ENCODE data around the gene PRSS16. TPM values are rescaled to one million over a fixed set of nuclear protein-coding genes. Genes with fewer than 3 reads are reported as not detected.

PRSS16 gene
- total RNA-seq, 1 donor from 2014 or later: not detected

DNA sequence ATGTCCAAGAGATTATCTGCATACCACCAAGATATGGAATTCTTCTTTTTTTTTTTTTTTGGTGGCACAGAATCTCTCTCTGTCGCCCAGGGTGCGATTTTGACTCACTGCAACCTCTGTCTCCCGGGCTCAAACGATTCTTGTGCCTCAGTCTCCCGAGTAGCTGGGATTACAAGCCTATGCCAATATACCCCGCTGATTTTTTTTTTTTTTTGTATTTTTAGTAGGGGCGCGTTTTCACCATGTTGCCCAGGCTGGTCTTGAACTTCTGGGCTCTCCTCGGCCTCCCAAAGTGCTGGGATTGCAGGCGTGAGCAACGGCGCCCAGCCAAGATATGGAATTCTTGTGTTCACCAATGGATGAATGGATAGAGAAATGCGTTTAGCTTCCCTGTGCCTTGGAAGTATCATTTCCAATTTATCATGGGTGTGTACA is 33.6 kb downstream of the PRSS16 start:
- H3K27me3 ChIP-seq: peaks cover 3% of the 10 kb centered on the region
- no peaks in the 10 kb centered on the region for H3K4me1 ChIP-seq
- TF ChIP-seq, protein P1, sequence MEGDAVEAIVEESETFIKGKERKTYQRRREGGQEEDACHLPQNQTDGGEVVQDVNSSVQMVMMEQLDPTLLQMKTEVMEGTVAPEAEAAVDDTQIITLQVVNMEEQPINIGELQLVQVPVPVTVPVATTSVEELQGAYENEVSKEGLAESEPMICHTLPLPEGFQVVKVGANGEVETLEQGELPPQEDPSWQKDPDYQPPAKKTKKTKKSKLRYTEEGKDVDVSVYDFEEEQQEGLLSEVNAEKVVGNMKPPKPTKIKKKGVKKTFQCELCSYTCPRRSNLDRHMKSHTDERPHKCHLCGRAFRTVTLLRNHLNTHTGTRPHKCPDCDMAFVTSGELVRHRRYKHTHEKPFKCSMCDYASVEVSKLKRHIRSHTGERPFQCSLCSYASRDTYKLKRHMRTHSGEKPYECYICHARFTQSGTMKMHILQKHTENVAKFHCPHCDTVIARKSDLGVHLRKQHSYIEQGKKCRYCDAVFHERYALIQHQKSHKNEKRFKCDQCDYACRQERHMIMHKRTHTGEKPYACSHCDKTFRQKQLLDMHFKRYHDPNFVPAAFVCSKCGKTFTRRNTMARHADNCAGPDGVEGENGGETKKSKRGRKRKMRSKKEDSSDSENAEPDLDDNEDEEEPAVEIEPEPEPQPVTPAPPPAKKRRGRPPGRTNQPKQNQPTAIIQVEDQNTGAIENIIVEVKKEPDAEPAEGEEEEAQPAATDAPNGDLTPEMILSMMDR (IDR thresholded peaks at IDR 0.05): no peak
- H3K4me3 ChIP-seq: no peak overlapping the region
- intact Hi-C loops (cut with DNase I): no loop called here
- no peak for DNase-seq (ENCODE audit: low spot score in 2 of 2)
- no peak overlapping the region for H3K27ac ChIP-seq
- H3K9me3 ChIP-seq: peaks cover 0 to 10% of the 10 kb centered on the region in 2 donors
- H3K36me3 ChIP-seq: no peaks in the 10 kb centered on the region

DNA sequence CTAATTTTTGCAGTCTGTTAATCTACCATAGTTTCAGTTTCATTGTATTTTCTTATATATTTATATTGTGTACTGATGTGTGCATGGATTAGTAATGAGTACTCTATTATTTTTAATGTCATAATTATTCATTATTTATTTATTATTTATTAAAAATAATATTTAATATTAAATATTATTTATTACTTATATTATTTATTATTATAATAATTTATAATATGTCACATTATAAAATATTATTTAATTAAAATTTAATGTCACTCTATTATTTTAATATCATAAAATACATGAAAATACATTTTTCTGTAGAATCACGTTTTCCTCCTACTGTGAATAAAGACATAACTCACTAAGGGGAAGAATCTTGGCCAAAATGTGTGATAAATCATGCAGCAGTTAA is 34.1 kb downstream of the PRSS16 start:
- Histone ChIP-seq H3K4me1 (no peaks in the 10 kb centered on the region), H3K4me3 (no peak overlapping the region), H3K9me3 (peaks cover 0 to 10% of the 10 kb centered on the region in 2 donors), H3K27me3 (peaks cover 3% of the 10 kb centered on the region), H3K27ac (no peak overlapping the region), H3K36me3 (no peaks in the 10 kb centered on the region)
- intact Hi-C loops (cut with DNase I): no loop called here
- TF ChIP-seq, protein P1 (IDR thresholded peaks at IDR 0.05): no peak
- DNase-seq (ENCODE audit: low spot score in 2 of 2): no peak

DNA sequence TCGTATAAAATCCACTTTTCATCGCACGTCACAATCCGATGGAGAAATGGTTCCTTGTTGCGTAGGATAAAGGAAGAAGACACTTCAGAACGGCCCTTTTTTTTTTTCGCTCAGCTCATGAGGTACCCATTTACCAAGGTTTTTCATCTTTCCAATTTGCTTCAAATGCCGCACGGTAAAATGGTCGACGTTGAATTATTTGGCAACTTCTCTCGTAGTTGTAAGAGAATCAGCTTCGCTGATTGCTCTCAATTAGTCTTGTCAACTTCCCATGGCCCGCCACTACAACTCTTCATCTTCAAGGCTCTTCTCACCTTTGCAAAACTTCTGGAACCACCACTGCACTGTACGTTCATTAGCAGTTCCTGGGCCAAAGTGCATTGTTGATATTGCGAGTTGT is 35.8 kb downstream of the PRSS16 start:
- H3K27me3 ChIP-seq: peaks cover 7% of the 10 kb centered on the region

DNA sequence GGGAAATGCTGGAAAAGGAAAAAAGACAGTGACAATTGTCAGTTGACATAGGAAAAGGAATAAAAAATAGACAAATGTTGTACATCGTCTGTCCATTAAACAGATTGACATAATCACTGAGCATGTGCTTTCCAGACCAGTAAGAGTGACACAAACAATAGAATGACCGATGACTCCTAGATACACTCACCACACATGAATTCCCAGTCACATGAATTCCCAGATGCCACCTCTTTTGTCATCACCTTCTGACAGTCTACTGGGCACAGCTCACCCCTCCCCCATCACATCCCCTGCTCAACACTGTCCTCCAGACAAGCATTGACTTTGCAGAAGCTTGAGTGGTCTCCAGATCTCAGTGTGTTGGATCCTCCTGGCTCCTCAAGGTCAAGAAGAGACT is 38.6 kb downstream of the PRSS16 start:
- peaks cover 7% of the 10 kb centered on the region for H3K27me3 ChIP-seq

More for the DNA sequence above, 35.8 kb downstream of the PRSS16 start:
- Histone ChIP-seq H3K9me3 (peaks cover 0 to 4% of the 10 kb centered on the region in 2 donors), H3K4me1 (no peaks in the 10 kb centered on the region), H3K27ac (no peak overlapping the region), H3K36me3 (no peaks in the 10 kb centered on the region), H3K4me3 (no peak overlapping the region)
- TF ChIP-seq, protein P1 (IDR thresholded peaks at IDR 0.05): no peak
- no peak for DNase-seq (ENCODE audit: low spot score in 2 of 2)
- intact Hi-C loops (cut with DNase I): no loop called here

DNA sequence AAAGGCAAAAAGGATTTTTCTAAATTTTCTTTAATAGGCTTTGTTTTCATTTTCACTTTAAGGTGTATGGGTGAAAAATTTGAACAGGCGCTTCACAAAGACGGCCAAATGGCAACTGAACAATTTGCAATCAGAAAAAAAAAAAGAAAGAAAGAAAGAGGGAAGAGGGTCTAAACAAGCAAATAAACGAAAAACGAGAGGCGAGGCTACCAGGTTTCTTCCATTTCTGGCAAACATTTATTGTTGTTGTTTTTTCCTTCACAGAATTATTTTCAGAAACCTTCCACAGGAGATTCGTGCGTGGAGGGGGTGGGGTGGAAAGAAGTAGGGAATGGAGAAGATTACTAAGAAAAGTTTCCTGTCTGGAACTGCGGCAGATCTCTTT is 40.2 kb downstream of the PRSS16 start:
- Histone ChIP-seq H3K9me3 (peaks cover 0 to 4% of the 10 kb centered on the region in 2 donors), H3K4me1 (no peaks in the 10 kb centered on the region), H3K4me3 (no peak overlapping the region), H3K27me3 (peaks cover 4% of the 10 kb centered on the region), H3K36me3 (no peaks in the 10 kb centered on the region), H3K27ac (no peak overlapping the region)
- TF ChIP-seq, protein P1 (IDR thresholded peaks at IDR 0.05): no peak
- no peak for DNase-seq (ENCODE audit: low spot score in 2 of 2)
- intact Hi-C loops (cut with DNase I): no loop called here

More for the DNA sequence above, 38.6 kb downstream of the PRSS16 start:
- Histone ChIP-seq H3K4me3 (no peak overlapping the region), H3K27ac (no peak overlapping the region), H3K36me3 (no peaks in the 10 kb centered on the region), H3K9me3 (peaks cover 0 to 4% of the 10 kb centered on the region in 2 donors), H3K4me1 (no peaks in the 10 kb centered on the region)
- DNase-seq (ENCODE audit: low spot score in 2 of 2): no peak
- intact Hi-C loops (cut with DNase I): no loop called here
- TF ChIP-seq, protein P1 (IDR thresholded peaks at IDR 0.05): no peak

All from ascending aorta (tissue), 2 donors.